ENCODE data around the gene WFDC1.

- TF ChIP-seq, protein P1, sequence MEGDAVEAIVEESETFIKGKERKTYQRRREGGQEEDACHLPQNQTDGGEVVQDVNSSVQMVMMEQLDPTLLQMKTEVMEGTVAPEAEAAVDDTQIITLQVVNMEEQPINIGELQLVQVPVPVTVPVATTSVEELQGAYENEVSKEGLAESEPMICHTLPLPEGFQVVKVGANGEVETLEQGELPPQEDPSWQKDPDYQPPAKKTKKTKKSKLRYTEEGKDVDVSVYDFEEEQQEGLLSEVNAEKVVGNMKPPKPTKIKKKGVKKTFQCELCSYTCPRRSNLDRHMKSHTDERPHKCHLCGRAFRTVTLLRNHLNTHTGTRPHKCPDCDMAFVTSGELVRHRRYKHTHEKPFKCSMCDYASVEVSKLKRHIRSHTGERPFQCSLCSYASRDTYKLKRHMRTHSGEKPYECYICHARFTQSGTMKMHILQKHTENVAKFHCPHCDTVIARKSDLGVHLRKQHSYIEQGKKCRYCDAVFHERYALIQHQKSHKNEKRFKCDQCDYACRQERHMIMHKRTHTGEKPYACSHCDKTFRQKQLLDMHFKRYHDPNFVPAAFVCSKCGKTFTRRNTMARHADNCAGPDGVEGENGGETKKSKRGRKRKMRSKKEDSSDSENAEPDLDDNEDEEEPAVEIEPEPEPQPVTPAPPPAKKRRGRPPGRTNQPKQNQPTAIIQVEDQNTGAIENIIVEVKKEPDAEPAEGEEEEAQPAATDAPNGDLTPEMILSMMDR (IDR thresholded peaks at IDR 0.05) = no peak
- no peak for TF ChIP-seq POLR2A (IDR thresholded peaks at IDR 0.05)
These were observed 36.0 kb downstream of the WFDC1 start for GRCh38 chr16:84330685-84331050.

Data from vagina (tissue), 2 donors.